ENCODE data around the gene TMPRSS6.

DNA sequence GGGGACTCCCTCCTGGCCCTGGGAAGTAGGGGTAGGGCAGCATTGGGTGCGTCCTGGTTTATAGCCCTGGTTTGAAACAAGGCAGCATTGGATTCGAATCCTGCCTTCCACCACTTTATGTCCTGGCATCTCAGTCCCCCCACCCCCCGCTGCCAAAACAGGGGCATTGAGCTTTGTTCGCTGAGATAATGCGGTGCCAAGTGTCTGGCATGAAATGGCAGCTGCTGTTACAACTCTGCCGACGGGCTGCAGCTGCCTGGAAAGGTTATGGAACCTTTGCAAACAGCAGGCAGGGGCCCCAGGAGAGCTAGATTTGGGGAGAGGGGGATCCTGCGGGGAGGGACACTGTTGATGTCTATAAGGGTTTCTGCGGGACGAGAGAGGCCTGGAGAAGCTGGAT lies 92.2 kb downstream of the TMPRSS6 start:
- no peak for TF ChIP-seq EZH2 (IDR thresholded peaks at IDR 0.05; ENCODE audit: low read length, missing control alignments)
- TF ChIP-seq, protein P1, sequence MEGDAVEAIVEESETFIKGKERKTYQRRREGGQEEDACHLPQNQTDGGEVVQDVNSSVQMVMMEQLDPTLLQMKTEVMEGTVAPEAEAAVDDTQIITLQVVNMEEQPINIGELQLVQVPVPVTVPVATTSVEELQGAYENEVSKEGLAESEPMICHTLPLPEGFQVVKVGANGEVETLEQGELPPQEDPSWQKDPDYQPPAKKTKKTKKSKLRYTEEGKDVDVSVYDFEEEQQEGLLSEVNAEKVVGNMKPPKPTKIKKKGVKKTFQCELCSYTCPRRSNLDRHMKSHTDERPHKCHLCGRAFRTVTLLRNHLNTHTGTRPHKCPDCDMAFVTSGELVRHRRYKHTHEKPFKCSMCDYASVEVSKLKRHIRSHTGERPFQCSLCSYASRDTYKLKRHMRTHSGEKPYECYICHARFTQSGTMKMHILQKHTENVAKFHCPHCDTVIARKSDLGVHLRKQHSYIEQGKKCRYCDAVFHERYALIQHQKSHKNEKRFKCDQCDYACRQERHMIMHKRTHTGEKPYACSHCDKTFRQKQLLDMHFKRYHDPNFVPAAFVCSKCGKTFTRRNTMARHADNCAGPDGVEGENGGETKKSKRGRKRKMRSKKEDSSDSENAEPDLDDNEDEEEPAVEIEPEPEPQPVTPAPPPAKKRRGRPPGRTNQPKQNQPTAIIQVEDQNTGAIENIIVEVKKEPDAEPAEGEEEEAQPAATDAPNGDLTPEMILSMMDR (conservative IDR thresholded peaks at IDR 0.05 in 1 of 2, IDR thresholded peaks at IDR 0.05 in 1 of 2; ENCODE audit: low read depth in 1 of 2, low read length in 2 of 2), result no peak
